ENCODE data around the gene GNAQ.

DNA sequence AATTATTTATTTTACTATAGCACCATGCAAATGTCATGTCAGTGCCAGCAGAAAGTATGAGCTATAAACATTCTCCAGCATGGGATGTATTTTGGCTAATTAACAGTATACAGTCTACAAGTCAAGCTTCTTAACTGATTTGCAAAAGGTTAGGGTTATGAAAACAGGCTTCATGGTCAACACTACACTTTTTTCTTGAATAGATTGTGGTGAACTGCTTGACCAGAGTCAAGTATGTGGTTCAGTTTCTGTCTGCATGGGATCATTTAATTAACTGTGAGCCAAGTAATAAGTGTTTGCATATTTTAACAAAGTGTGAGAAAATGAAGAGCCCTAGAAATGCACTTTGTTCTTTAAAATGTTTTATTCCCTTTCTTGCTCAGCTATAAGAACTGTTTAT lies 14.5 kb upstream of the GNAQ start:
- TF ChIP-seq, protein P1, sequence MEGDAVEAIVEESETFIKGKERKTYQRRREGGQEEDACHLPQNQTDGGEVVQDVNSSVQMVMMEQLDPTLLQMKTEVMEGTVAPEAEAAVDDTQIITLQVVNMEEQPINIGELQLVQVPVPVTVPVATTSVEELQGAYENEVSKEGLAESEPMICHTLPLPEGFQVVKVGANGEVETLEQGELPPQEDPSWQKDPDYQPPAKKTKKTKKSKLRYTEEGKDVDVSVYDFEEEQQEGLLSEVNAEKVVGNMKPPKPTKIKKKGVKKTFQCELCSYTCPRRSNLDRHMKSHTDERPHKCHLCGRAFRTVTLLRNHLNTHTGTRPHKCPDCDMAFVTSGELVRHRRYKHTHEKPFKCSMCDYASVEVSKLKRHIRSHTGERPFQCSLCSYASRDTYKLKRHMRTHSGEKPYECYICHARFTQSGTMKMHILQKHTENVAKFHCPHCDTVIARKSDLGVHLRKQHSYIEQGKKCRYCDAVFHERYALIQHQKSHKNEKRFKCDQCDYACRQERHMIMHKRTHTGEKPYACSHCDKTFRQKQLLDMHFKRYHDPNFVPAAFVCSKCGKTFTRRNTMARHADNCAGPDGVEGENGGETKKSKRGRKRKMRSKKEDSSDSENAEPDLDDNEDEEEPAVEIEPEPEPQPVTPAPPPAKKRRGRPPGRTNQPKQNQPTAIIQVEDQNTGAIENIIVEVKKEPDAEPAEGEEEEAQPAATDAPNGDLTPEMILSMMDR (optimal IDR thresholded peaks at IDR 0.05 in 1 of 3, IDR thresholded peaks at IDR 0.05 in 1 of 3, conservative IDR thresholded peaks at IDR 0.05 in 1 of 3; ENCODE audit: extremely low read depth in 1 of 3, insufficient read depth in 2 of 3, low read length in 3 of 3): no peak
- TF ChIP-seq EZH2 (IDR thresholded peaks at IDR 0.05; ENCODE audit: low read length): no peak

Data from keratinocyte (primary cell).